MCF 10A (cell line): ENCODE data around the gene ADRA1B. TPM values are rescaled to one million over a fixed set of nuclear protein-coding genes. Genes with fewer than 3 reads are reported as not detected.

Experiments used
- BruUV-seq: library from RNA; stranded (reverse); fragments of 400-500 nt; replicated peaks from 2 replicates; lab custom pipeline; 2021; lab: Mats Ljungman, UMichigan
- CTCF ChIA-PET: fragments of 300-600 bp; sonication (Branson Sonifier 250); formaldehyde crosslinking; extraction: SDS; loops from one replicate; lab custom pipeline; 2021; ENCODE audit warnings: antibody characterized with exemption, inconsistent platforms; lab: Yijun Ruan, JAX
- POLR2A ChIA-PET: fragments of 300-600, 350-650 bp; sonication (Branson Sonifier 250); formaldehyde crosslinking; extraction: SDS; loops from one replicate; lab custom pipeline; 2020; ENCODE audit warnings: antibody characterized with exemption, inconsistent platforms; lab: Yijun Ruan, JAX
- DNase-seq: peaks from one replicate; pipeline ENCODE4 v3.0.0-alpha.2; 2018; ENCODE audit not compliant: unreplicated experiment
- H3K27ac Mint-ChIP-seq: one replicate; pipeline ENCODE4 v1.8.0; 2022; ENCODE audit warnings: mild to moderate bottlenecking, low read depth, mixed read lengths; ENCODE audit not compliant: unreplicated experiment
- H3K27me3 Mint-ChIP-seq: one replicate; pipeline ENCODE4 v1.8.0; 2022; ENCODE audit warnings: mixed read lengths; ENCODE audit not compliant: insufficient read depth, unreplicated experiment
- H3K36me3 Mint-ChIP-seq: one replicate; pipeline ENCODE4 v1.8.0; 2022; ENCODE audit warnings: mild to moderate bottlenecking, moderate library complexity, mixed read lengths; ENCODE audit not compliant: insufficient read depth, unreplicated experiment
- H3K4me1 Mint-ChIP-seq: one replicate; pipeline ENCODE4 v1.8.0; 2022; ENCODE audit warnings: mixed read lengths; ENCODE audit not compliant: insufficient read depth, unreplicated experiment
- H3K4me3 Mint-ChIP-seq: one replicate; pipeline ENCODE4 v1.8.0; 2022; ENCODE audit warnings: mild to moderate bottlenecking, moderate library complexity, mixed read lengths; ENCODE audit not compliant: unreplicated experiment
- H3K9me3 Mint-ChIP-seq: one replicate; pipeline ENCODE4 v1.8.0; 2022; ENCODE audit warnings: mixed read lengths; ENCODE audit not compliant: unreplicated experiment
- intact Hi-C: fragments of 100-400 bp; cut with micrococcal nuclease; formaldehyde crosslinking; loops from 2 replicates; pipeline ENCODE4 v1.14.1; 2022
- total RNA-seq: library from RNA; stranded (reverse); gene quantifications from 2 replicates; pipeline ENCODE4 v1.2.3, GENCODE V29; 2022
- TF ChIP-seq, protein P1 (sequence below): fragments of 200-600 bp; IDR thresholded peaks from one replicate; pipeline ENCODE4 v1.8.0; 2022; ENCODE audit warnings: antibody characterized with exemption, mild to moderate bottlenecking; ENCODE audit not compliant: unreplicated experiment

ADRA1B gene
- total RNA-seq, 1 experiment from 2014 or later = 0.14 TPM

DNA sequence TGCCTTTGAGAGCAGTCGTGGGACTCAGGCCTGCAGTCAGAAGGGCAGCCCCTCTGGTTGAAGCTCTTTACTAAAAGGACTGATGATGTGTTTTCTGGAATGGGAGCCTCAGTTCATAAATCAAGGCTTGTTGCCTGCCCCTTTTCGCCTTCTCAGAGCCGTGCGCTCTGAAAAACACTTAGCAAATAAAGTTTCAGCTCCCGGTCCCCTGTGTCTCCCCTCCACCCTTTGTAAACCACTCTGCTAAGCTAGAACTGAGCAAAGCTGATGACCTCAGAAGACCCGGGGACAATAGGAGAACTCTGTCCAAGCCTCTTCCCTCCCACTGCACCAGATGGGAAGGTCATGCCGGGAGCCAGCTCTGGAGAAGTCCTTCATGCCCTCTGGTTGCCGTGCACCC is 39.3 kb upstream of the ADRA1B start:
- BruUV-seq = no TSS peak
- TF ChIP-seq, protein P1, sequence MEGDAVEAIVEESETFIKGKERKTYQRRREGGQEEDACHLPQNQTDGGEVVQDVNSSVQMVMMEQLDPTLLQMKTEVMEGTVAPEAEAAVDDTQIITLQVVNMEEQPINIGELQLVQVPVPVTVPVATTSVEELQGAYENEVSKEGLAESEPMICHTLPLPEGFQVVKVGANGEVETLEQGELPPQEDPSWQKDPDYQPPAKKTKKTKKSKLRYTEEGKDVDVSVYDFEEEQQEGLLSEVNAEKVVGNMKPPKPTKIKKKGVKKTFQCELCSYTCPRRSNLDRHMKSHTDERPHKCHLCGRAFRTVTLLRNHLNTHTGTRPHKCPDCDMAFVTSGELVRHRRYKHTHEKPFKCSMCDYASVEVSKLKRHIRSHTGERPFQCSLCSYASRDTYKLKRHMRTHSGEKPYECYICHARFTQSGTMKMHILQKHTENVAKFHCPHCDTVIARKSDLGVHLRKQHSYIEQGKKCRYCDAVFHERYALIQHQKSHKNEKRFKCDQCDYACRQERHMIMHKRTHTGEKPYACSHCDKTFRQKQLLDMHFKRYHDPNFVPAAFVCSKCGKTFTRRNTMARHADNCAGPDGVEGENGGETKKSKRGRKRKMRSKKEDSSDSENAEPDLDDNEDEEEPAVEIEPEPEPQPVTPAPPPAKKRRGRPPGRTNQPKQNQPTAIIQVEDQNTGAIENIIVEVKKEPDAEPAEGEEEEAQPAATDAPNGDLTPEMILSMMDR = no peak
- POLR2A ChIA-PET = interaction anchor here (0.7 to 1.3 kb wide), 2 partner anchors 9 to 36 kb away, joined by 5 read pairs; no protein-coding TSS in a partner anchor
- H3K36me3 Mint-ChIP-seq = no peaks in the 10 kb centered on the region
- CTCF ChIA-PET = interaction anchor here (0.7 kb wide), 1 partner anchor 324 kb away, joined by 3 read pairs; no protein-coding TSS in a partner anchor
- peaks cover 24% of the 10 kb centered on the region for H3K4me1 Mint-ChIP-seq
- no peaks in the 10 kb centered on the region for H3K9me3 Mint-ChIP-seq
- intact Hi-C loops = no loop called here
- H3K27ac Mint-ChIP-seq = no peak overlapping the region
- no peaks in the 10 kb centered on the region for H3K27me3 Mint-ChIP-seq
- H3K4me3 Mint-ChIP-seq = no peak overlapping the region
- DNase-seq = no peak

DNA sequence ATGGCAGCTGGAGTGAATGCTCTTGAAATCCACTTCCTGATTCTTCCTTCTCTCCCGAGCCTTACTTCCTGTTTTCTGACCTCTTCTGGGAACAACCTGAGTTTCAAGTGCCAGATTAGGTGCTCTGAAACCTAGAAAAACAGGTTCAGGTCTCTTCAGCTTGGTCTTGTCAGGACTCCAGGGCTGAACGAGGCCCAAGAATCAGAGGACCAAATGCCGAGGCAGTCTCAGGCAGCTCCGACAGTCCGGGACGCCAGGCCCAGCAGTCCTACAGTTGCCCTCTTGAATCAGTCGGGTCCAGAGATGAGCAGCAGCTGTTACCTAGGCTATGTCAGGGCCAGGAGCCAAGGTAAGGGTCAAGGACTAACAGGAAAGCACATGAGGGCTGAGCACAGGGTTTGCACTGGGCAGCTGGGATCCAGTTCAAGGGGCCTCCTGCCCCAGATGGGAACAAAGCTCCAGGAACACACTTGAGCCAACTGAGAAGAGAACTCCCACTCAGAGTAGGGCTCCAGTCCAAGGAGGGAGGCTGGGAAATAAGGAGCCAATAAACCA is 38.3 kb upstream of the ADRA1B start:
- BruUV-seq = no TSS peak

DNA sequence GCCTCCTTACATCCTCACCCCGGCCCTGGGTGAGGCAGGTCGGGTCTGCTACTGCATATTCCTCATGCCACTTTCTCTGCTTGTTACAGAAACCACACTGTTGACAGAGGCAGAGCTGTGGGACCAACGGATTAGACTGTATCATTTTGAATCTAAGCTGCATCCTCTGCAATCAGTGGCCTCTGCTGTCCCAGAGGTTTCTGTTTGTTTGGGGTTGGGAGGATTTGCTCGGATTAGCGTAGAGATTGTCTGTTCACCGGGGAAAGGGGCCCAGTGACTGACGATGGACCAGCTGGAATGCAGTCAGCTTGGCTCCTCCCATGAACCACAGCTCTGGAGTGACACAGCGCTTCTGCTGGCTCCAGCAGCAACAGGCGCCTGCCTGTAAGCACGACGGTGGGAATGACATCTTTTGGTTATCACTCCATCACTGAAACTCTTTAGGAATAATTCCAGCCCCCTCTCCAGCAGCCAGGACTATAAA is 37.3 kb upstream of the ADRA1B start:
- intact Hi-C loops = no loop called here
- DNase-seq = peak; percentile 68
- Mint-ChIP-seq H3K27ac (no peak overlapping the region), H3K4me3 (no peak overlapping the region), H3K27me3 (no peaks in the 10 kb centered on the region), H3K9me3 (no peaks in the 10 kb centered on the region), H3K4me1 (peaks cover 22% of the 10 kb centered on the region), H3K36me3 (no peaks in the 10 kb centered on the region)
- no TSS peak for BruUV-seq
- POLR2A ChIA-PET = interaction anchor here (0.7 kb wide), 2 partner anchors 27 to 49 kb away, joined by 3 read pairs; no protein-coding TSS in a partner anchor
- TF ChIP-seq, protein P1 = no peak
- CTCF ChIA-PET = interaction anchor here (0.5 to 1.1 kb wide), 6 partner anchors 10 to 108 kb away, joined by 3 to 4 read pairs (median 3); no protein-coding TSS in a partner anchor

More for the DNA sequence above, 38.3 kb upstream of the ADRA1B start:
- Mint-ChIP-seq H3K27me3 (no peaks in the 10 kb centered on the region), H3K9me3 (no peaks in the 10 kb centered on the region), H3K4me3 (no peak overlapping the region), H3K36me3 (no peaks in the 10 kb centered on the region), H3K27ac (no peak overlapping the region), H3K4me1 (peaks cover 26% of the 10 kb centered on the region)
- ChIA-PET CTCF (interaction anchor here (0.6 to 1.1 kb wide), 6 partner anchors 11 to 436 kb away, joined by 3 read pairs; no protein-coding TSS in a partner anchor), POLR2A (interaction anchor here (0.7 to 1.3 kb wide), 2 partner anchors 9 to 10 kb away, joined by 3 to 5 read pairs; no protein-coding TSS in a partner anchor)
- DNase-seq = no peak
- TF ChIP-seq, protein P1 = no peak
- intact Hi-C loops = no loop called here

DNA sequence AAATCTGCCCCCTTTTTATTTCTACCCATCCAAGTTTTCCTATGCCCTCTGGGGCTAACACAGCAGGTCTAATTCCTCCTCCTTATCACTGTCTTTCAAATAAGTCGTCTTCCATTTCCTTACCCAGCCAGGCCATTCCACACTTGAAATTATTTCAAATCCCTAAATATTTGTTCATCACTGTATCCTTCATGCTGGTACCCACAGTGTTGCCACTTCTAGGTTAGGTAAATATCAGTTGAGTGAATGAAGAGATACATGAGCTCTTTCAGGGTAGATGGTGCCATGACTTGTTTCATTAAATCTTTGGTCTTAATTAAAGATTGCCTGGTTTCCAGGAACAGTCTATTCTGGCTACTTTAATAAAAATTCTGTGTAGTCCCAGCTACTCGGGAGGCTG is 35.6 kb upstream of the ADRA1B start:
- CTCF ChIA-PET = interaction anchor here (1.0 kb wide), 1 partner anchor 78 kb away, joined by 3 read pairs; no protein-coding TSS in a partner anchor
- H3K27ac Mint-ChIP-seq = no peak overlapping the region
- POLR2A ChIA-PET = no interaction called here
- no peaks in the 10 kb centered on the region for H3K27me3 Mint-ChIP-seq
- TF ChIP-seq, protein P1 = no peak
- no peaks in the 10 kb centered on the region for H3K9me3 Mint-ChIP-seq
- H3K4me1 Mint-ChIP-seq = peaks cover 22% of the 10 kb centered on the region
- DNase-seq = no peak
- H3K36me3 Mint-ChIP-seq = no peaks in the 10 kb centered on the region
- intact Hi-C loops = no loop called here
- no TSS peak for BruUV-seq
- H3K4me3 Mint-ChIP-seq = no peak overlapping the region
